ENCODE data around the gene OTUD5.

GRCh38 chrX:48902776-48903175 is 54.6 kb downstream of the OTUD5 start:
- TF ChIP-seq CTCF (IDR thresholded peaks at IDR 0.05) (no peak), POLR2AphosphoS5 (IDR thresholded peaks at IDR 0.05; ENCODE audit: low read depth, low read length) (no peak), REST (IDR thresholded peaks at IDR 0.05; ENCODE audit: insufficient read depth in 1 of 2, low read depth in 2 of 2, low read length in 1 of 2) (no peak), TCF7L2 (IDR thresholded peaks at IDR 0.05; ENCODE audit: low read depth, low read length) (no peak)

Data from Panc1 (cell line).